ENCODE results near the gene SMG6.

The SMG6 gene

GRCh38 chr17:2304931-2305330, 1.3 kb upstream of the SMG6 start:
- DNase-seq (ENCODE audit: low read depth) = no peak
- no peak overlapping the region for H3K4me3 ChIP-seq (ENCODE audit: low read length)
- no peak for TF ChIP-seq CTCF (conservative IDR thresholded peaks at IDR 0.05; ENCODE audit: low read depth, low read length)

- no peak for TF ChIP-seq CTCF (conservative IDR thresholded peaks at IDR 0.05; ENCODE audit: low read depth, low read length)
- peak; percentile 7 for DNase-seq (ENCODE audit: low read depth)
- peak overlapping the region; percentile 88 for H3K4me3 ChIP-seq (ENCODE audit: low read length)
Measured at GRCh38 chr17:2302778-2303203, 794 bp downstream of the SMG6 start.

- TF ChIP-seq CTCF (conservative IDR thresholded peaks at IDR 0.05; ENCODE audit: low read depth, low read length) = no peak
- no peak for DNase-seq (ENCODE audit: low read depth)
- H3K4me3 ChIP-seq (ENCODE audit: low read length) = no peak overlapping the region
Measured at GRCh38 chr17:2299756-2300155, 3.8 kb downstream of the SMG6 start.

GRCh38 chr17:2299136-2299535, 4.4 kb downstream of the SMG6 start:
- DNase-seq (ENCODE audit: low read depth) = no peak
- no peak for TF ChIP-seq CTCF (conservative IDR thresholded peaks at IDR 0.05; ENCODE audit: low read depth, low read length)
- no peak overlapping the region for H3K4me3 ChIP-seq (ENCODE audit: low read length)

GRCh38 chr17:2297023-2297422, 6.6 kb downstream of the SMG6 start:
- no peak for DNase-seq (ENCODE audit: low read depth)
- TF ChIP-seq CTCF (conservative IDR thresholded peaks at IDR 0.05; ENCODE audit: low read depth, low read length) = no peak
- no peak overlapping the region for H3K4me3 ChIP-seq (ENCODE audit: low read length)

- H3K4me3 ChIP-seq (ENCODE audit: low read length) = no peak overlapping the region
- DNase-seq (ENCODE audit: low read depth) = no peak
- no peak for TF ChIP-seq CTCF (conservative IDR thresholded peaks at IDR 0.05; ENCODE audit: low read depth, low read length)
Measured at GRCh38 chr17:2295575-2295974, 8.0 kb downstream of the SMG6 start.

- peak; percentile 10 for DNase-seq (ENCODE audit: low read depth)
- no peak overlapping the region for H3K4me3 ChIP-seq (ENCODE audit: low read length)
- TF ChIP-seq CTCF (conservative IDR thresholded peaks at IDR 0.05; ENCODE audit: low read depth, low read length) = no peak
Measured at GRCh38 chr17:2292100-2292499, 11.5 kb downstream of the SMG6 start.

All from retinal pigment epithelial cell (primary cell).